A204.1 (cell line): ENCODE measurements around the gene CNTN4.

Experiments
- FAIRE-seq: peaks from 2 replicates; lab custom pipeline; 2012; peaks lifted over from hg19 to GRCh38; lab: Jason Lieb, UNC

The CNTN4 gene

DNA sequence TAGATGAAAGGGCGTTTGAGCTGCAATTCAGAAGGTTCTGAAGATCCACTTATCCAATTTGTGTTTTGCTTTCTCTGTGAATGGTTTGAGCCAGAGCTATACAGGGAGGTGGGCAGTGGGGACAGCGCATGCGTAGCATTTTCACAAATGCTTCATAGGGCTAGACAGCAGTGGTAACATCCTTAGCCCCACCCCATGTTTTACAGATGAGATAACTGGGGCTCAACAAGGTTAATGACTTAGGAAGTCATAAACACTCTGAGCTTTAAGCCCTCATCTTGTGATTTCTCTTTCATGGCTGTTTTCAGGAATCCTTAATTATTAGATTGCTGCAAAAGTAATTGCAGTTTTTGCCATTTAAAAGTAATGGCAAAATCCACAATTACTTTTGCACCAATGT is 602.8 kb downstream of the CNTN4 start:
- FAIRE-seq = no peak

- no peak for FAIRE-seq
These were observed 607.6 kb downstream of the CNTN4 start for GRCh38 chr3:2706144-2706835.

GRCh38 chr3:2706836-2707210 is 608.2 kb downstream of the CNTN4 start:
- FAIRE-seq = no peak

- no peak for FAIRE-seq
These were observed 612.4 kb downstream of the CNTN4 start for GRCh38 chr3:2711081-2711480.

- FAIRE-seq = no peak
These were observed 615.3 kb downstream of the CNTN4 start for GRCh38 chr3:2713923-2714322.

DNA sequence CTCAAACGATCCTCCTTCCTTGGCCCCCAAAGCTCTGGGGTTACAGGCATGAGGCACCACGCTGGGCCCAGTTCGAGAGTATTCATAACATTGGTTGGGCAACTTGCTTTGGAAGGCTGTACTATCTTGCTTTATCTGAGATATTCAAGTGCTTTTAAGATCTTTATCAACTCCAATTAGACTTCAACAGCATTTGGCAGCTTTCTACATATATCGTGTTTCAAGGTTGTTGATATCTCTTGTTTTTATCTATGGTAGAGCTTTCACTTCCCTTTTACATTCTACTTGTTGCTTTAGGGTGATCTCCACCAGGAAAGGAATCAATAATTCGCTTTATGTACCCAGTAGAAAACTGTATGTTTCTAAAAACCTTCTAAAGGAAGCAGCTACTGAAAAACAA is 616.2 kb downstream of the CNTN4 start:
- FAIRE-seq = no peak

DNA sequence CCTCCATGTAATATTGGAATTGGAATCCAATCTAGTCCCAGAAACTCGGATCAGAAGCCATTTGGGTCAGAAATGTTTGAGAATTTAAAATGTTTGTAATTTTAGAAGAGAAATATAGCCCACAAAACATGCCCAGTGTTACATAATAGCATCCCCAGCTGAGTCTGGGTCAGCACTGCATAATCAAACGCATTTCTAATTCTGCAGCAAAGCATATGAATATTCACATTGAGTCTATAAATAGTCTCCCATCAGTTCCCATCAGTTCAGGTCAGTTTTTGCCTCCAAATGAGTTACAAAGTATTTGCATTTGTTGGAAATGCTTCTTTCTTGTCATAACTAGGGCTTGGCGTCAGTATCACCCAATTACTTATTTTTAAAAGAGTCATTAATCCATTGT is 628.4 kb downstream of the CNTN4 start:
- no peak for FAIRE-seq

DNA sequence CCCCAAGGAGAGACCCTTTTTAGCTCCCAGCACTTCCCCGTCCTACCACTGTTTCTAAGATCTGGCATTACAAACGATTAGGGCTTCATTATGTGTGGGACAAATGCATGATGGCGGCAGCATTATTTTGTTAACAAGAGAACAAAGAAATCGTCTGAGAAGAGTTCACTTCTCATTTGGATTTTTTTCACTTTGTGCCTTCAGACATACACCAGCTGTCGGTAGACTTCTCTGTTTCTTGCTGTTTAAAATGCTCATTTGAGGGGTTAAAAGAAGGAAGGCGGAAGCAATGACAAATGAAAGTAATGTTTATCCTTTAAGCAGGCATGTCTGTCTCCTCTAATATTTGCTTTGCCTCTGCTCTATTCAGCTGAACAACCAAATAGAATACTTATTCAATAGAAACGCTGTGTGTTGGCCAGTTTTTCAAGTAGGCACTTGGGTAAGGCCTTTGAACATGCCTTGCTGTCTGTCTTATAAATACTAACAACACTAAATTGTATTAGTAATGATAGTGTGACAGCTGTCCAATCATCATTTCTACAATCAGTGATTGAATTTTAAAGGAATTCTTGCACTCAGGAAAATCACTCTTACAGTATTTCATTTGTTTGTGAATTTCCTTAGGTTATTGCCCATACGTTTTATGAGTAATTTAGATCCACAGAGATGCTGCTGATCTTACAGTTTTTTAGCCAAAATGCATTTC is 629.1 kb downstream of the CNTN4 start:
- FAIRE-seq = no peak

DNA sequence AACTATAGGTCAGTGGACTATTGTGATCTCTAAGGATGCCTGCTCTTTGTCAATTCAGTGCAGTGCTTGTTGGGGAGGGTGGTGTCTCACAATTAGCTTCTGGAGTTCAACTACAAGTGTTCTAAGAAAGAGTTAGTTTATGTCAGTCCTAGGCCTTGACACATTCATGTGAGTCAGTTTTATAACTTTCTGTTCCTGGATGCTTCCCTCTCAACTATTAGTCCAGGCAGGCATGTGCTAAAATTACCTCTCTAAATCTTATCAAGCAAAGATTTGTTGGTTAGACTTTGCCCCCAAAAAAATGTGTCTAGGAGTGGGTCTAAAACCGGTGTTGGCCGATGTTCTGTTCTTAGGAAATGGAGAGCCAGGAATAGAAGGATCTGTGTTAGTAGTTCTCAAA is 633.2 kb downstream of the CNTN4 start:
- FAIRE-seq = no peak

GRCh38 chr3:2735392-2735894 is 636.8 kb downstream of the CNTN4 start:
- FAIRE-seq = no peak

- no peak for FAIRE-seq
These were observed 642.9 kb downstream of the CNTN4 start for GRCh38 chr3:2741516-2741915.

- FAIRE-seq = no peak
These were observed 666.4 kb downstream of the CNTN4 start for GRCh38 chr3:2765002-2765579.

DNA sequence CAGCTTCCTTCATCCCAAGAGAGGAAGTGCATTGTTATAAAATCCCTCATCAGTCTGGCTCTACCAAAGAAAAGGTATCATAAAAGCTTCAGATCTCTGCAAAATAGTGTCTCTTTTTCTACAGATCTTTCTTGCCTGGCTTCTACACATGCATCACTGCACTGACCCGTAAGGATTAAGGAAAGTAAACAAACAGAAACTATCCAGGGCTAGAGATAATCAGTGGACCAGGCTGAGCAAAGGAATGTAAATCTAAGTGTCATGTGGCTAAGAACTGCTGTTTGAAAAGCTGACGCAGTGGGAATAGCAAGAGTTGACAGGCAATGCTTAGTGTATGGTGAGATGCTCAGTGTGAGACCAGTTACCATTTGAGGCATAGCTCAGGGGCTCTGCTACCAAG is 671.8 kb downstream of the CNTN4 start:
- no peak for FAIRE-seq

- FAIRE-seq = no peak
These were observed 672.5 kb downstream of the CNTN4 start for GRCh38 chr3:2771193-2771592.

GRCh38 chr3:2771741-2772140 is 673.1 kb downstream of the CNTN4 start:
- no peak for FAIRE-seq

DNA sequence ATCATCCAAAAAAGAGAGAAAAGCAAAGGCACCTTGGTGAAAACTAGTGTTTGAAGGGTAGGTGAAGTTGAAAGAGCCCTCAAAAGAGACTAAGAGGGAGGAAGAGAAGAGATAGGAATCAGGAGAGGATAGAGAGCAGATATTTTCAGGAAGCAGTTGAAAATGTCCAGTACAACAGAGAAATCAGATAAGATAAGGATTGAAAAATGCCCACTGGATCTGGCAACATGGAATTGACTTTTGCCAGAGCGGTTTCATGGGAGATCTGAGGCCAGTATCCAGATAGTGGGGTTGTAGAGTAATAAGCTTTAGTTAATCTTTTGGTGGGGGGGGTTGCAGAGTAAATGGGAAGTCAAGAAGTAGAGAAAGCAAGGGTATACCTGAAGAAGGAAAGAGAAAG is 674.1 kb downstream of the CNTN4 start:
- no peak for FAIRE-seq

DNA sequence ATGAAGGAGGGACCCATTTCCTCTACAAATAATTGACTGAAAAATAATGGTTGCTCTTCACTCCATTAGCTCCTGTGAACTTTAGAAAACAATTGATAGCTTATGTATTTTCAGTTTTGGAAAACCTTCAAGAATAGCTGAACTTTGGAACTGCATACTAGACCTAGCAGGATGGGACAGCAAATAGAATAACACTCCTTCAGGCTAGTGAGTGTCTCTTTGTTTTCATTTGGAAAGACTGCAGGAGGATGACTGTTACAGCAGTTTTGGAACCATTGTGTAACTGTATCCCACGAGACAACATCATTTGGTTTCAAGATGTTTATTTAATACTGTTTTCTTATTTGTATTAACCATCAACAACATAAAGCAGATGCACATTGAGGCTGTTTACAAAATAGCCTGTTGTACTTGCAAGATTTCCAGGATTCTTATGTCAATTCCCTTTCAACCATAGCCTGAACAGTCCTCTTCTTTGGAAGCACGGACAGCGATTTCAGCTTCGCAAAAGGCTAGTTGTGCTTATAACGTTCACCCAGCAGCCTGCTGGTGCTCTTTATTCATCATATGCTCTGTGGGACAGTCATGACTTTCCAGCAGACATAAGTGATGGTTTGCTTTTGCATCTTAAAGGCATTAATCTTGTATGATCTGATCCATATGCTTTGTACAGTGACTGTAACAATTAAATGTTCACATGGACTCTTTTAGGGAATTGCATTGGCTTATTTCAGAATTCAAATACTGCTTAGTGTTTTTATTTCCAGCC is 676.0 kb downstream of the CNTN4 start:
- FAIRE-seq = no peak

DNA sequence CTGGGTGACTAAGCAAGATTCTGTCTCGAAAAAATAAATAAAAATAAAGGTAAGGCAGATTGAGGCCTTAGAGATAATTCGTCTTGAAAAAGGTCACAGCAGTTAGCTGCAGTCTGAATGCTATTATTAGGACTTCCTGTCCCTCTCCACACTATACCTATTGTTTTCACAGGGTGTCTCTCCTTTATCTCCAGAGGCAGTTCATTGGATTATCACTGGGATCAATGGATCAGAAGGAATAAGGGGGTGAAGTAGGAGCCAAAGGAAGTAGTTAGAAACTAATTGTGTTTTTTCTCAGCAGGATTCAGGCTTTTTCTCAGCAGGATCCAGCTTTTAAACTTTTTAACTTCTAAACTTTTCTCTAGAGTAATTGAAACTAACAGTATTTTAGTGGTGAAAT is 684.6 kb downstream of the CNTN4 start:
- FAIRE-seq = no peak

- no peak for FAIRE-seq
These were observed 686.0 kb downstream of the CNTN4 start for GRCh38 chr3:2784627-2785026.

DNA sequence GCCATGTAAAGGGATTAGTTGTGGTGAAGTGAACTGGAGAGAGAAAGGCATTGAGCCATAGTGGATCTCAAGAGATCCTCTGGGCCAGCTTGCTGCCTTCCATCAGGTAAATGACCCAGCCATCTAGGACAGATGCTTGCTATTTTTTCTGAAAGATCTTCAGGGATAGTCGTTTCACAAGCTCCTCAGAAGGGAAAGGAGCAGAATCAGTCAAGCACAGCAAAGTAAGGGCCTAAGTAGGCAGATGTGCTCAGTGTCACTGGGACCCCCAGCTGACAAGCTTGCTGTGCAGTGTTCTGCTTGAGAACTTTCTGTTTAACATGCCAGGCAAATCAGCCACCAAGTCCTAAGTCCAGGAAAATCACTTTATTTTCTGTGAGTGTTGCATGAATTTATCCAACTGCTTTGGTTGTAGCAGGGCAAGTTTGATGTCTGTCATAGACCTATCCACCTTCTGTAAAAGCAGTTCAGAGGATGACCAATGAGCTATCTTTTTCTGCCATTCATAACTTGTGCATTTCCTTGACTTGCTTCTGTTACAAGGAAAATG is 691.7 kb downstream of the CNTN4 start:
- FAIRE-seq = no peak

GRCh38 chr3:2792432-2792831 is 693.8 kb downstream of the CNTN4 start:
- FAIRE-seq = no peak

DNA sequence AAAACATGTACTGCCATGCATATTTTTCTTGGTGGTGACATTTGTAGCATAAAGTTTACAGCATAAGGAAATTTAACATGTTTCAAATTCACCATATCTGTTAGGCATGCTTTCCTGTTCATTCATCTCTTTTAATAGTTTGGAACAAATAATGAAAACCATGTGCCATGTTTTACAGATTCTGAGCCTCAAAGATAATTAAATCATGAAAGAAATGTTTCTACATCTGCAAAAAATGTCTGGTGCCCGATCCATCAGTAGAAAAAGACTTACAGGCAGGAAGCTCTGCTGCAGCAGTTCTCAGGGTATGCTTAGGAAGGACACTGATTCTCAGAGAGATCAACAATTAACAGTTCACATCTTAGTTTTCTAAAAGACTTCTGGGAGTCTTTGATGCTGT is 695.3 kb downstream of the CNTN4 start:
- no peak for FAIRE-seq

- no peak for FAIRE-seq
These were observed 703.8 kb downstream of the CNTN4 start for GRCh38 chr3:2802429-2802828.
